K562 (cell line): ENCODE measurements around the gene FNBP1. TPM values are rescaled to one million over a fixed set of nuclear protein-coding genes. Genes with fewer than 3 reads are reported as not detected.
A peak's percentile ranks its signal among the peaks of the same experiment; 100 is the strongest.

Source experiments
- BRD4 ChIP-seq: fragments of 200-600 bp; sonication (generic); IDR thresholded peaks from 2 replicates; pipeline ENCODE4 v1.6.1; 2017; ENCODE audit warnings: inconsistent platforms
- BRF1 ChIP-seq: IDR thresholded peaks from 3 replicates; pipeline ENCODE4 v1.6.1; 2011; ENCODE audit warnings: borderline replicate concordance, mild to moderate bottlenecking; ENCODE audit not compliant: insufficient read length; ENCODE audit errors: extremely low read depth
- CBFA2T3 ChIP-seq: fragments of 450-650 bp; IDR thresholded peaks from 2 replicates; pipeline ENCODE4 v1.6.1; 2017
- CC2D1A ChIP-seq: fragments of 450-650 bp; IDR thresholded peaks from 2 replicates; pipeline ENCODE4 v1.6.1; 2017; ENCODE audit warnings: mild to moderate bottlenecking
- CEBPB ChIP-seq: fragments of 450-650 bp; IDR thresholded peaks from 2 replicates; pipeline ENCODE4 v1.6.1; 2016; ENCODE audit warnings: missing genetic modification characterization, missing compliant biosample characterization
- ELF1 ChIP-seq: fragments of 200-800 bp; sonication (Bioruptor generic); IDR thresholded peaks from 2 replicates; pipeline ENCODE4 v1.6.1; 2016; ENCODE audit warnings: missing genetic modification characterization, missing compliant biosample characterization
- EP300 ChIP-seq: IDR thresholded peaks from 2 replicates; pipeline ENCODE4 v1.6.1; 2012; ENCODE audit warnings: low read length, improper control_type of control experiment
- FOXA1 ChIP-seq: fragments of 450-650 bp; IDR thresholded peaks from 2 replicates; pipeline ENCODE4 v1.6.1; 2016; ENCODE audit warnings: mild to moderate bottlenecking, borderline replicate concordance
- FOXK1 ChIP-seq: sonication (generic); formaldehyde crosslinking; IDR thresholded peaks from 2 replicates; pipeline ENCODE4 v1.8.0; 2022; ENCODE audit warnings: missing genetic modification reagents, mild to moderate bottlenecking, borderline replicate concordance
- FUS ChIP-seq: fragments of 200-400 bp; formaldehyde crosslinking; optimal IDR thresholded peaks from 2 replicates; pipeline ENCODE3; 2017; ENCODE audit warnings: low read depth, low read length
- GABPA ChIP-seq: fragments of 200-800 bp; sonication (Bioruptor generic); conservative IDR thresholded peaks from 2 replicates; pipeline ENCODE4 v1.6.1; 2016; ENCODE audit warnings: low read depth, missing genetic modification characterization, missing compliant biosample characterization
- HDAC3 ChIP-seq: fragments of 450-650 bp; IDR thresholded peaks from 2 replicates; pipeline ENCODE4 v1.6.1; 2018; ENCODE audit warnings: borderline replicate concordance, mild to moderate bottlenecking, moderate library complexity; ENCODE audit not compliant: partially characterized antibody
- NFRKB ChIP-seq: fragments of 450-650 bp; IDR thresholded peaks from 2 replicates; pipeline ENCODE4 v1.6.1; 2016; ENCODE audit warnings: low read depth
- PHTF2 ChIP-seq: fragments of 250-450 bp; sonication (Bioruptor Pico); IDR thresholded peaks from 2 replicates; pipeline ENCODE4 v1.5.0; 2021; ENCODE audit warnings: mild to moderate bottlenecking
- polyA plus RNA-seq, 8 experiments: library from polyadenylated mRNA; depleted of rRNA in 4 of 8; stranded (reverse) in 5 of 8; unstranded in 3 of 8; fragments of >200 nt; fragmentation: Nextera tagmentation in 2 of 8; fragmentation: Illumina TruSeq in 1 of 8; extraction: Ambion mirVana in 2 of 8; extraction: Trizol in 1 of 8; gene quantifications; 2 replicates each; pipeline versions ENCODE4 v1.2.1 to v1.2.3, GENCODE V29; 2011 to 2014; ENCODE audit warnings: inconsistent platforms in 1 of 8, missing spikeins in 1 of 8
- total RNA-seq, 7 experiments: library from RNA; depleted of rRNA in 6 of 7; stranded (reverse); fragments of >200 nt in 6 of 7; fragmentation: Illumina TruSeq in 2 of 7; extraction: Trizol in 2 of 7; gene quantifications; 2 replicates each; pipeline versions ENCODE4 v1.2.1 to v1.2.3, GENCODE V29; 2011 to 2021; ENCODE audit warnings: low replicate concordance in 1 of 7
- TF ChIP-seq, protein P1 (sequence below), 2 experiments: fragments of 450-650 bp in 1 of 2; sonication (generic) in 1 of 2; formaldehyde crosslinking in 1 of 2; IDR thresholded peaks in 1 of 2; conservative IDR thresholded peaks in 1 of 2; 2 replicates each; pipeline versions ENCODE4 v1.6.1 to v1.8.1; 2016 to 2023; ENCODE audit warnings: mild to moderate bottlenecking in 2 of 2, moderate library complexity in 2 of 2, inconsistent platforms in 1 of 2, missing genetic modification reagents in 1 of 2
- TF ChIP-seq, protein P2 (sequence below): fragments of 450-650 bp; IDR thresholded peaks from 2 replicates; pipeline ENCODE4 v1.7.0; 2016; ENCODE audit warnings: borderline replicate concordance
- TF ChIP-seq, protein P3 (sequence below): fragments of 250-450 bp; sonication (Bioruptor Pico); IDR thresholded peaks from 2 replicates; pipeline ENCODE4 v1.5.0; 2022; ENCODE audit warnings: mild to moderate bottlenecking
- TF ChIP-seq, protein P4 (sequence below): fragments of 450-650 bp; IDR thresholded peaks from 2 replicates; pipeline ENCODE4 v1.6.1; 2016; ENCODE audit warnings: antibody characterized with exemption
- TF ChIP-seq, protein P5 (sequence below): fragments of 450-650 bp; IDR thresholded peaks from 2 replicates; pipeline ENCODE4 v1.6.1; 2016; ENCODE audit warnings: mild to moderate bottlenecking

Gene FNBP1
- total and polyA plus RNA-seq, 9 of the 15 experiments (the other 6 are each of a cell fraction or from before 2014, with no cell fraction given), result 1.8 to 14.9 (median 7.6) TPM

DNA sequence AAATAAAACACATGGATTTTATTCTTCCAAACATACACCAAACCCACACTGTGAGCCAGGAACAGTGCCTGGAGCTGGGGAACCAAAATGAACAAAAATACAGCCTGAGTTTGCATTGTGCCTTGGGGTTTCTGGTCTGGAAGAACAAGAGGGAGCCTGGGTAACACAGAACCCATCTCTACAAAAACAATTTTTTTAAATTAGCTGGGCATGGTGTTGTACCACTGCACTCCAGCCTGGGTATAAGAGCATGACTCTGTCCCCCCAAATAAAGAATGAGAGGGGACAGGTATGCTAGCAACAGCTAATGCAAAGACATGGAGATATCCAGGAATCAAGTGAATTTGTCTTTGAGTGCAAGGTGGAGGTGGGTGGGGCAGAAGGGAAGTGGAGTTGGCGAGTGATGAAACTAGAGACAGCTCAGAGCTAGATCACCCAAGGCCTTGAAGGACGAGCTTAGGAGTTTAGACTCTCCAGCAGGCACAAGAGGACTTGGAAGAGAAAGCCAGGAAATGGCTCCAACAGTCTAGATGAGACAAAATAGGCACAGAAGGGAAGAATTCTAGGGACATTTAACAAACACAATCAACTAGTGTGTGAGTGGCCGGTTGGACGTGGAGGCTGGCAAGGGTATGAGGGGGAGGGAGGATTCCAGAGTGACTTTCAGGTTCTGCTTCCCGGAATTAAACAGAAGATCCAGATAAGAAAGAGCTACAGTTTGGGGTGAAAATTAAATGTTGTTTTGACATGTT lies 47.4 kb downstream of the FNBP1 start (continued):
- peak; percentile 36; the same call in 1 of the 2 replicates for TF ChIP-seq GABPA (tag)
- TF ChIP-seq, protein P1, sequence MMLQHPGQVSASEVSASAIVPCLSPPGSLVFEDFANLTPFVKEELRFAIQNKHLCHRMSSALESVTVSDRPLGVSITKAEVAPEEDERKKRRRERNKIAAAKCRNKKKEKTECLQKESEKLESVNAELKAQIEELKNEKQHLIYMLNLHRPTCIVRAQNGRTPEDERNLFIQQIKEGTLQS (IDR thresholded peaks at IDR 0.05), result peak; percentile 72
- TF ChIP-seq, protein P1 (CRISPR knock-in tag; conservative IDR thresholded peaks at IDR 0.05), result no peak
- TF ChIP-seq CC2D1A, result peak; percentile 70; the same call in 1 of the 2 replicates
- TF ChIP-seq, protein P2, sequence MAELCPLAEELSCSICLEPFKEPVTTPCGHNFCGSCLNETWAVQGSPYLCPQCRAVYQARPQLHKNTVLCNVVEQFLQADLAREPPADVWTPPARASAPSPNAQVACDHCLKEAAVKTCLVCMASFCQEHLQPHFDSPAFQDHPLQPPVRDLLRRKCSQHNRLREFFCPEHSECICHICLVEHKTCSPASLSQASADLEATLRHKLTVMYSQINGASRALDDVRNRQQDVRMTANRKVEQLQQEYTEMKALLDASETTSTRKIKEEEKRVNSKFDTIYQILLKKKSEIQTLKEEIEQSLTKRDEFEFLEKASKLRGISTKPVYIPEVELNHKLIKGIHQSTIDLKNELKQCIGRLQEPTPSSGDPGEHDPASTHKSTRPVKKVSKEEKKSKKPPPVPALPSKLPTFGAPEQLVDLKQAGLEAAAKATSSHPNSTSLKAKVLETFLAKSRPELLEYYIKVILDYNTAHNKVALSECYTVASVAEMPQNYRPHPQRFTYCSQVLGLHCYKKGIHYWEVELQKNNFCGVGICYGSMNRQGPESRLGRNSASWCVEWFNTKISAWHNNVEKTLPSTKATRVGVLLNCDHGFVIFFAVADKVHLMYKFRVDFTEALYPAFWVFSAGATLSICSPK, result no peak
- TF ChIP-seq FOXK1 (CRISPR knock-in tag), result no peak
- no peak; the same call in 1 of the 2 replicates for TF ChIP-seq CEBPB (tag)
- TF ChIP-seq BRD4, result no peak
- TF ChIP-seq FUS, result no peak
- TF ChIP-seq CBFA2T3, result no peak
- TF ChIP-seq FOXA1, result no peak
- TF ChIP-seq HDAC3, result peak; percentile 37
- TF ChIP-seq ELF1 (tag), result no peak
- TF ChIP-seq, protein P3, sequence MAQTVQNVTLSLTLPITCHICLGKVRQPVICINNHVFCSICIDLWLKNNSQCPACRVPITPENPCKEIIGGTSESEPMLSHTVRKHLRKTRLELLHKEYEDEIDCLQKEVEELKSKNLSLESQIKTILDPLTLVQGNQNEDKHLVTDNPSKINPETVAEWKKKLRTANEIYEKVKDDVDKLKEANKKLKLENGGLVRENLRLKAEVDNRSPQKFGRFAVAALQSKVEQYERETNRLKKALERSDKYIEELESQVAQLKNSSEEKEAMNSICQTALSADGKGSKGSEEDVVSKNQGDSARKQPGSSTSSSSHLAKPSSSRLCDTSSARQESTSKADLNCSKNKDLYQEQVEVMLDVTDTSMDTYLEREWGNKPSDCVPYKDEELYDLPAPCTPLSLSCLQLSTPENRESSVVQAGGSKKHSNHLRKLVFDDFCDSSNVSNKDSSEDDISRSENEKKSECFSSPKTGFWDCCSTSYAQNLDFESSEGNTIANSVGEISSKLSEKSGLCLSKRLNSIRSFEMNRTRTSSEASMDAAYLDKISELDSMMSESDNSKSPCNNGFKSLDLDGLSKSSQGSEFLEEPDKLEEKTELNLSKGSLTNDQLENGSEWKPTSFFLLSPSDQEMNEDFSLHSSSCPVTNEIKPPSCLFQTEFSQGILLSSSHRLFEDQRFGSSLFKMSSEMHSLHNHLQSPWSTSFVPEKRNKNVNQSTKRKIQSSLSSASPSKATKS (CRISPR knock-in tag), result no peak
- TF ChIP-seq EP300, result peak; percentile 75
- TF ChIP-seq NFRKB, result peak; percentile 80
- TF ChIP-seq, protein P4, sequence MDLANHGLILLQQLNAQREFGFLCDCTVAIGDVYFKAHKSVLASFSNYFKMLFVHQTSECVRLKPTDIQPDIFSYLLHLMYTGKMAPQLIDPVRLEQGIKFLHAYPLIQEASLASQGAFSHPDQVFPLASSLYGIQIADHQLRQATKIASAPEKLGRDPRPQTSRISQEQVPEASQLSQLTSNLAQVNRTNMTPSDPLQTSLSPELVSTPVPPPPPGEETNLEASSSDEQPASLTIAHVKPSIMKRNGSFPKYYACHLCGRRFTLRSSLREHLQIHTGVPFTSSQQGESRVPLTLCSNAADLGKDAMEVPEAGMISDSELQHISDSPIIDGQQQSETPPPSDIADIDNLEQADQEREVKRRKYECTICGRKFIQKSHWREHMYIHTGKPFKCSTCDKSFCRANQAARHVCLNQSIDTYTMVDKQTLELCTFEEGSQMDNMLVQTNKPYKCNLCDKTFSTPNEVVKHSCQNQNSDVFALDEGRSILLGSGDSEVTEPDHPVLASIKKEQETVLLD, result peak; percentile 63; the same call in 1 of the 2 replicates
- no peak for TF ChIP-seq PHTF2 (CRISPR knock-in tag)
- TF ChIP-seq BRF1, result no peak
- TF ChIP-seq, protein P5, sequence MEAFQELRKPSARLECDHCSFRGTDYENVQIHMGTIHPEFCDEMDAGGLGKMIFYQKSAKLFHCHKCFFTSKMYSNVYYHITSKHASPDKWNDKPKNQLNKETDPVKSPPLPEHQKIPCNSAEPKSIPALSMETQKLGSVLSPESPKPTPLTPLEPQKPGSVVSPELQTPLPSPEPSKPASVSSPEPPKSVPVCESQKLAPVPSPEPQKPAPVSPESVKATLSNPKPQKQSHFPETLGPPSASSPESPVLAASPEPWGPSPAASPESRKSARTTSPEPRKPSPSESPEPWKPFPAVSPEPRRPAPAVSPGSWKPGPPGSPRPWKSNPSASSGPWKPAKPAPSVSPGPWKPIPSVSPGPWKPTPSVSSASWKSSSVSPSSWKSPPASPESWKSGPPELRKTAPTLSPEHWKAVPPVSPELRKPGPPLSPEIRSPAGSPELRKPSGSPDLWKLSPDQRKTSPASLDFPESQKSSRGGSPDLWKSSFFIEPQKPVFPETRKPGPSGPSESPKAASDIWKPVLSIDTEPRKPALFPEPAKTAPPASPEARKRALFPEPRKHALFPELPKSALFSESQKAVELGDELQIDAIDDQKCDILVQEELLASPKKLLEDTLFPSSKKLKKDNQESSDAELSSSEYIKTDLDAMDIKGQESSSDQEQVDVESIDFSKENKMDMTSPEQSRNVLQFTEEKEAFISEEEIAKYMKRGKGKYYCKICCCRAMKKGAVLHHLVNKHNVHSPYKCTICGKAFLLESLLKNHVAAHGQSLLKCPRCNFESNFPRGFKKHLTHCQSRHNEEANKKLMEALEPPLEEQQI, result no peak
